Measurements from ENCODE around the gene FAM216A.

- TF ChIP-seq, protein P1, sequence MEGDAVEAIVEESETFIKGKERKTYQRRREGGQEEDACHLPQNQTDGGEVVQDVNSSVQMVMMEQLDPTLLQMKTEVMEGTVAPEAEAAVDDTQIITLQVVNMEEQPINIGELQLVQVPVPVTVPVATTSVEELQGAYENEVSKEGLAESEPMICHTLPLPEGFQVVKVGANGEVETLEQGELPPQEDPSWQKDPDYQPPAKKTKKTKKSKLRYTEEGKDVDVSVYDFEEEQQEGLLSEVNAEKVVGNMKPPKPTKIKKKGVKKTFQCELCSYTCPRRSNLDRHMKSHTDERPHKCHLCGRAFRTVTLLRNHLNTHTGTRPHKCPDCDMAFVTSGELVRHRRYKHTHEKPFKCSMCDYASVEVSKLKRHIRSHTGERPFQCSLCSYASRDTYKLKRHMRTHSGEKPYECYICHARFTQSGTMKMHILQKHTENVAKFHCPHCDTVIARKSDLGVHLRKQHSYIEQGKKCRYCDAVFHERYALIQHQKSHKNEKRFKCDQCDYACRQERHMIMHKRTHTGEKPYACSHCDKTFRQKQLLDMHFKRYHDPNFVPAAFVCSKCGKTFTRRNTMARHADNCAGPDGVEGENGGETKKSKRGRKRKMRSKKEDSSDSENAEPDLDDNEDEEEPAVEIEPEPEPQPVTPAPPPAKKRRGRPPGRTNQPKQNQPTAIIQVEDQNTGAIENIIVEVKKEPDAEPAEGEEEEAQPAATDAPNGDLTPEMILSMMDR (IDR thresholded peaks at IDR 0.05; ENCODE audit: insufficient read depth, low read depth, low read length) = no peak
- no peak for TF ChIP-seq EZH2 (IDR thresholded peaks at IDR 0.05; ENCODE audit: insufficient read depth, low read length)
Observed at GRCh38 chr12:110534811-110535210, 66.2 kb downstream of the FAM216A start.
